Fibroblast of the aortic adventitia (primary cell): ENCODE data around the gene USP31. TPM values are rescaled to one million over a fixed set of nuclear protein-coding genes. Genes with fewer than 3 reads are reported as not detected.

ENCODE experiments used
- DNase-seq: peaks from one replicate; pipeline ENCODE4 v3.0.0-alpha.2; 2010; ENCODE audit warnings: low read depth
- H3K4me3 ChIP-seq: 2 replicates; pipeline ENCODE4 v1.5.1; 2011; ENCODE audit warnings: low read depth, mild to moderate bottlenecking, control low read depth, low read length, moderate library complexity
- CTCF ChIP-seq: IDR thresholded peaks from 2 replicates; pipeline ENCODE4 v1.5.1; 2011; ENCODE audit warnings: mild to moderate bottlenecking, low read length, control low read depth, inconsistent platforms; ENCODE audit not compliant: insufficient read depth
- total RNA-seq: library from RNA; depleted of rRNA; stranded (reverse); fragments of >200 nt; gene quantifications from 2 replicates; pipeline ENCODE4 v1.2.3, GENCODE V29; 2012; ENCODE audit warnings: low replicate concordance

The USP31 gene
- total RNA-seq, 1 donor, result 9.0 TPM

DNA sequence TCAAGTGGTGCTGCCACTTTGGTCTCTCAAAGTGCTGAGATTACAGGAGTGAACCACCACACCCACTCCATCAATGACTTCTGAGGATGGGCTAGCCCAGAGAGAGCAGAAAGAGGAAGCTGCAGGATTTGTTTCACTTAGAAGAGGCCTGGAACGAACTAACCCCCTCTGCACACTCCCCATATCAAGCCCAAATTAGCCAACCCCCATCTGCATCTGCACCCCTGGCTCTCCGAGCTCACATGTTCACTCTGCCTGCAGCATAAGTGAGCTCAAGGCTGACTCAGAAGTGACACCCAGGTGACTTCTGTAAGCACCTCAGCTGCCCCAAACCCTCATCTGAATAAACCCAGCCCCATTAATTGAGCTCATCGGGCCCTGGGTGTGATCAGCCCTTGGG, 38.1 kb upstream of the USP31 start:
- no peak for TF ChIP-seq CTCF
- no peak for DNase-seq
- no peak overlapping the region for H3K4me3 ChIP-seq

- DNase-seq, result no peak
- TF ChIP-seq CTCF, result no peak
These were observed 36.9 kb upstream of the USP31 start for GRCh38 chr16:23186171-23186570.

DNA sequence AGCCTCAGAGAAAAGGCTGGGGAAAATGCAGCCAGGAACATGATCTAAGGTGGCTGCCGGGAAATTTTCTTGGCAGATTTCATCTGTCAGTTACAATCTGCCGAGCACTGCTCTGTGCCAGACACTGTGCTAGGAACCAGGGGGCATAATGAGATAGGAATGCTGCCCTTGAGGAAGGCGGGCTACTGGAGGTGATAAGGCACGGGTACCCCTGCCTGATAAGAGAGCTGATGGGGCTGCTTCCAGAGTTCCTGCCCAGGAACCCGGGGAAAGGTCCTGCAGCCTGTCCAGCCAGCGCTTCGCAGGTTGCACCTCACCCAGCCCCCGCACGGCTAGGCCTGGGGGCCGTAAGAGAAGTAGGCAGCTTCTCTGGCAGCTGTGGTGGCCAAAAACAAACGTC, 36.4 kb upstream of the USP31 start:
- no peak for DNase-seq
- no peak for TF ChIP-seq CTCF

More at GRCh38 chr16:23186171-23186570, 36.9 kb upstream of the USP31 start:
- no peak overlapping the region for H3K4me3 ChIP-seq

DNA sequence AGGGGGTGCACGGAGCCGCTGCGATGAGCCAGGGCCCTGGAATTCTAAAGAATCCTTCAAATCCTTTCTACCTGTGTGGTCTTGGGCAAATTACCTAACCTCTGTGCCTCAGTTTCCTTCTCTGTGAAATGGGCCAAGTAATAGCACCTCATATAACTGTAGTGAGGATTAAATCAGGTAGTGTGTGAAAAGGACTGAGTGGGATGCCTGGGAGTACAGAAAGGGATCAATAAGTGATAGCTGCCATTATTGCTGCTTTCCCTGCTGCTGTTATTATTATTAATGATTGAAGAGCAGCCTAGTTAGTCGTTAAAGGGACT, 34.3 kb upstream of the USP31 start:
- no peak overlapping the region for H3K4me3 ChIP-seq
- no peak for TF ChIP-seq CTCF
- DNase-seq, result no peak

More for the DNA sequence above, 36.4 kb upstream of the USP31 start:
- H3K4me3 ChIP-seq, result no peak overlapping the region

GRCh38 chr16:23182679-23183542, 33.7 kb upstream of the USP31 start, which contains the start of gene SCNN1G:
TSS of gene SCNN1G (plus strand) at chr16:23182745. CDS start at chr16:23186272, 3,527 bp downstream.
- TF ChIP-seq CTCF, result no peak
- no peak for DNase-seq
- no peak within 1 kb of the TSS for H3K4me3 ChIP-seq

GRCh38 chr16:23182206-23182678, 33.0 kb upstream of the USP31 start:
- DNase-seq, result peak; percentile 16
- TF ChIP-seq CTCF, result peak; percentile 45
- H3K4me3 ChIP-seq, result no peak overlapping the region
